PC-3 (cell line): Measurements from ENCODE around the gene PARP15.

ENCODE experiments used
- EZH2 ChIP-seq: fragments of 300-600 bp; sonication (generic); IDR thresholded peaks from one replicate; pipeline ENCODE4 v1.6.1; 2017; ENCODE audit warnings: antibody characterized with exemption, mild to moderate bottlenecking, low read length; ENCODE audit not compliant: unreplicated experiment
- EZH2phosphoT487 ChIP-seq: fragments of 300-600 bp; sonication (generic); IDR thresholded peaks from 2 replicates; pipeline ENCODE4 v1.6.1; 2018; ENCODE audit warnings: mild to moderate bottlenecking, antibody characterized with exemption, low read length, borderline replicate concordance
- TF ChIP-seq, protein P1 (sequence below): fragments of 300-600 bp; sonication (generic); conservative IDR thresholded peaks from 2 replicates; pipeline ENCODE4 v1.5.1; 2017; ENCODE audit warnings: antibody characterized with exemption, low read depth, mild to moderate bottlenecking, low read length

DNA sequence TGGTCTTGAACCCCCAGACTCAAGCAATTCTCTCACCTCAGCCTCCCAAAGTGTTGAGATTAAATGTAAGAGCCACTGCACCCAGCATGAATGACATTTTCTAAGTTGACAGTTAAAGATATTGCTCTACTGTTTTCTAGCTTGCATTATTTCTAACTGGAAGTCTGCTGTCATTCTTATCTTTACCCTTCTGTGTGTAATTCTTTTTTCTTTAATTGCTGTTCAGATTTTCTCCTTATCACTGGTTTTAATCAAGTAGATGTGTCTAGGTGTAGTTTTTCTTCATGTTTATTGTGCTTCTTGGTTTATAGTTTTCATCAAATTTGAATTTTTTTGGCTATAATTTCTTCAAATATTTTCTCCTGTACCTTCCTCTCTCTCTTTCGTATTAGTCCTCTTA, 4.9 kb downstream of the PARP15 start:
- TF ChIP-seq, protein P1, sequence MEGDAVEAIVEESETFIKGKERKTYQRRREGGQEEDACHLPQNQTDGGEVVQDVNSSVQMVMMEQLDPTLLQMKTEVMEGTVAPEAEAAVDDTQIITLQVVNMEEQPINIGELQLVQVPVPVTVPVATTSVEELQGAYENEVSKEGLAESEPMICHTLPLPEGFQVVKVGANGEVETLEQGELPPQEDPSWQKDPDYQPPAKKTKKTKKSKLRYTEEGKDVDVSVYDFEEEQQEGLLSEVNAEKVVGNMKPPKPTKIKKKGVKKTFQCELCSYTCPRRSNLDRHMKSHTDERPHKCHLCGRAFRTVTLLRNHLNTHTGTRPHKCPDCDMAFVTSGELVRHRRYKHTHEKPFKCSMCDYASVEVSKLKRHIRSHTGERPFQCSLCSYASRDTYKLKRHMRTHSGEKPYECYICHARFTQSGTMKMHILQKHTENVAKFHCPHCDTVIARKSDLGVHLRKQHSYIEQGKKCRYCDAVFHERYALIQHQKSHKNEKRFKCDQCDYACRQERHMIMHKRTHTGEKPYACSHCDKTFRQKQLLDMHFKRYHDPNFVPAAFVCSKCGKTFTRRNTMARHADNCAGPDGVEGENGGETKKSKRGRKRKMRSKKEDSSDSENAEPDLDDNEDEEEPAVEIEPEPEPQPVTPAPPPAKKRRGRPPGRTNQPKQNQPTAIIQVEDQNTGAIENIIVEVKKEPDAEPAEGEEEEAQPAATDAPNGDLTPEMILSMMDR, result no peak
- TF ChIP-seq EZH2, result no peak
- no peak for TF ChIP-seq EZH2phosphoT487
